ENCODE results near the gene RAB14.
A peak's percentile ranks its signal among the peaks of the same experiment; 100 is the strongest.

The RAB14 gene

GRCh38 chr9:121210536-121210935 is 8.9 kb upstream of the RAB14 start (continued):
- no peak for TF ChIP-seq ZNF513 (tag by site-specific recombination; IDR thresholded peaks at IDR 0.05)

GRCh38 chr9:121207371-121207940 is 5.8 kb upstream of the RAB14 start:
- POLR2A ChIA-PET, result no interaction called here
- H3K9me3 ChIP-seq (ENCODE audit: control insufficient read depth, insufficient read depth, low read depth, low read length), result no peaks in the 10 kb centered on the region
- H3K4me3 ChIP-seq (ENCODE audit: low read depth, low read length), result no peak overlapping the region
- CTCF ChIA-PET, result interaction anchor here (0.7 to 3.5 kb wide), 5 partner anchors 12 to 195 kb away, joined by 4 to 14 read pairs (median 4); no protein-coding TSS in a partner anchor
- H3K27ac ChIP-seq (ENCODE audit: extremely low read depth, low read depth, low read length), result no peak overlapping the region
- TF ChIP-seq EGR2 (tag by site-specific recombination; IDR thresholded peaks at IDR 0.05; ENCODE audit: low read depth) (no peak), ZNF514 (tag by site-specific recombination; IDR thresholded peaks at IDR 0.05) (peak; percentile 100)
- H3K36me3 ChIP-seq (ENCODE audit: control insufficient read depth in 2 of 2, insufficient read depth in 1 of 2, low read length in 2 of 2), result no peaks in the 10 kb centered on the region
- H3K4me1 ChIP-seq (ENCODE audit: control insufficient read depth, insufficient read depth, low read length), result no peaks in the 10 kb centered on the region

- H3K9me3 ChIP-seq (ENCODE audit: control insufficient read depth, insufficient read depth, low read depth, low read length), result no peaks in the 10 kb centered on the region
- no peaks in the 10 kb centered on the region for H3K36me3 ChIP-seq (ENCODE audit: control insufficient read depth in 2 of 2, insufficient read depth in 1 of 2, low read length in 2 of 2)
- no peak overlapping the region for H3K27ac ChIP-seq (ENCODE audit: extremely low read depth, low read depth, low read length)
- ChIA-PET CTCF (interaction anchor here (0.7 to 3.5 kb wide), 6 partner anchors 13 to 195 kb away, joined by 3 to 14 read pairs (median 4); no protein-coding TSS in a partner anchor), POLR2A (interaction anchor here (0.6 kb wide), 1 partner anchor 1707 kb away, joined by 4 read pairs; no protein-coding TSS in a partner anchor)
- H3K4me1 ChIP-seq (ENCODE audit: control insufficient read depth, insufficient read depth, low read length), result no peaks in the 10 kb centered on the region
- H3K4me3 ChIP-seq (ENCODE audit: low read depth, low read length), result no peak overlapping the region
- peak; percentile 86 for TF ChIP-seq GLIS1 (tag by site-specific recombination; IDR thresholded peaks at IDR 0.05)
- TF ChIP-seq ZNF692 (tag by site-specific recombination; IDR thresholded peaks at IDR 0.05), result no peak
- no peak for TF ChIP-seq ZNF473 (tag by site-specific recombination; IDR thresholded peaks at IDR 0.05)
- TF ChIP-seq ZEB2 (tag by site-specific recombination; IDR thresholded peaks at IDR 0.05), result no peak
- TF ChIP-seq ZNF624 (tag by site-specific recombination; IDR thresholded peaks at IDR 0.05), result no peak
- TF ChIP-seq ZIC2 (tag by site-specific recombination; IDR thresholded peaks at IDR 0.05), result peak; percentile 88
- TF ChIP-seq ZNF239 (tag by site-specific recombination; IDR thresholded peaks at IDR 0.05), result no peak
- TF ChIP-seq SP7 (tag by site-specific recombination; IDR thresholded peaks at IDR 0.05), result no peak
- no peak for TF ChIP-seq SP3 (tag by site-specific recombination; IDR thresholded peaks at IDR 0.05)
- no peak for TF ChIP-seq ZNF610 (tag by site-specific recombination; IDR thresholded peaks at IDR 0.05; ENCODE audit: borderline replicate concordance)
- no peak for TF ChIP-seq ZNF768 (tag by site-specific recombination; IDR thresholded peaks at IDR 0.05)
- TF ChIP-seq PRDM10 (tag by site-specific recombination; IDR thresholded peaks at IDR 0.05), result no peak
- no peak for TF ChIP-seq ZNF530 (tag by site-specific recombination; IDR thresholded peaks at IDR 0.05; ENCODE audit: low read depth)
- no peak for TF ChIP-seq ZNF645 (tag by site-specific recombination; IDR thresholded peaks at IDR 0.05)
- no peak for TF ChIP-seq ZNF174 (tag by site-specific recombination; IDR thresholded peaks at IDR 0.05)
- TF ChIP-seq ZNF776 (tag by site-specific recombination; IDR thresholded peaks at IDR 0.05; ENCODE audit: borderline replicate concordance), result no peak
- TF ChIP-seq ZNF114 (tag by site-specific recombination; IDR thresholded peaks at IDR 0.05), result no peak
- no peak for TF ChIP-seq ZNF132 (tag by site-specific recombination; IDR thresholded peaks at IDR 0.05; ENCODE audit: borderline replicate concordance)
- no peak for TF ChIP-seq ZNF837 (tag by site-specific recombination; IDR thresholded peaks at IDR 0.05)
- TF ChIP-seq ZBTB20 (tag by site-specific recombination; IDR thresholded peaks at IDR 0.05), result no peak
- TF ChIP-seq ZNF830 (tag by site-specific recombination; IDR thresholded peaks at IDR 0.05; ENCODE audit: low read depth), result no peak
- TF ChIP-seq WT1 (tag by site-specific recombination; IDR thresholded peaks at IDR 0.05), result no peak
These were observed 5.1 kb upstream of the RAB14 start for GRCh38 chr9:121206516-121207370.

Measured in HEK293 (cell line).